HG02610 (cell line): ENCODE measurements around the gene KRTAP27-1.
A peak's percentile ranks its signal among the peaks of the same experiment; 100 is the strongest.

Experiments
- ATAC-seq: cut with Tn5 transposase; IDR thresholded peaks from one replicate; pipeline ENCODE4 v1.9.1; 2021; ENCODE audit warnings: mild to moderate bottlenecking, moderate library complexity; ENCODE audit not compliant: unreplicated experiment

Gene KRTAP27-1, protein sequence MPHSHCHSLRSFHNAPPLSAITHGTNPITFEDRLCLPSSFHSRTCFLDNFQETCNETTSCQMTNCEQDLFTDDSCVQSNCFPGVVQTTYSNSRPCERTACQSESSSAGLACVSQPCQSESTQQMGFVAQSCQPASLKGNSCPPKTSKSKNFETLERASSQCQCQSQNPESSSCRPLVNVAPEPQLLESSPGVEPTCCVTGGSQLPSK

DNA sequence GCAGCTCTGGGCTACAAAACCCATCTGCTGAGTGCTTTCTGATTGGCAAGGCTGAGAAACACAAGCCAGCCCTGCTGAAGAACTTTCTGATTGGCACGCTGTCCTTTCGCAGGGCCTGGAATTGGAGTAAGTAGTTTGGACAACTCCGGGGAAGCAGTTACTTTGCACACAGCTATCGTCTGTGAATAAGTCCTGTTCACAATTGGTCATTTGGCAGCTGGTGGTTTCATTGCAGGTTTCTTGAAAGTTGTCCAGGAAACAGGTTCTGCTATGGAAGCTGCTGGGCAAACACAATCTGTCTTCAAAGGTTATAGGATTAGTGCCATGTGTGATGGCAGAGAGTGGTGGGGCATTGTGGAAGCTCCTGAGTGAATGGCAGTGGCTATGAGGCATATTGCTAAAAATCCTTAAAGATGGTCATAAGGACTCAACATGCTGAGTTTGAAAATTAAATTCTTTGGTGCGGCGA lies at the start of gene KRTAP27-1:
TSS of gene KRTAP27-1 (minus strand) at position 419 of the 469 bp plus-strand sequence. CDS start at position 393, 26 bp downstream.
- no peak for ATAC-seq

DNA sequence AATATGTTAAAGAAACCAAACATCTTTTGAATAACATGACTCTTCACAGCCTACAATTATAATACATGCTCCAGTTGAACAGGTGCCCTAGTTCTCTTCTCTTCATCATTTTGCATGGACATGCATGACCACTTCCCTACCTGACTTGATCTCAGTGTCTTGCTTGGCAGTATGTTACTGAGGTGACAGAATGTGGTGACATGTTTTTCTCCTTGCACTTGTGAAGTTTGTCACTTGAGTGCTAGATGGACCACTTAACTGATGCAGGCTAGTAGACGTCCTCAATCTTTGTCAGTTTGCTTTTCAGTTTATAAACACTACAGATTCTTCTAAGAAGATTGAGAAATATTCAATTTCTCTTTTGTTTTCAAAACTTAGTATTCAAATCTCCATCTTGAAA lies 44.7 kb upstream of the KRTAP27-1 start:
- ATAC-seq = no peak

DNA sequence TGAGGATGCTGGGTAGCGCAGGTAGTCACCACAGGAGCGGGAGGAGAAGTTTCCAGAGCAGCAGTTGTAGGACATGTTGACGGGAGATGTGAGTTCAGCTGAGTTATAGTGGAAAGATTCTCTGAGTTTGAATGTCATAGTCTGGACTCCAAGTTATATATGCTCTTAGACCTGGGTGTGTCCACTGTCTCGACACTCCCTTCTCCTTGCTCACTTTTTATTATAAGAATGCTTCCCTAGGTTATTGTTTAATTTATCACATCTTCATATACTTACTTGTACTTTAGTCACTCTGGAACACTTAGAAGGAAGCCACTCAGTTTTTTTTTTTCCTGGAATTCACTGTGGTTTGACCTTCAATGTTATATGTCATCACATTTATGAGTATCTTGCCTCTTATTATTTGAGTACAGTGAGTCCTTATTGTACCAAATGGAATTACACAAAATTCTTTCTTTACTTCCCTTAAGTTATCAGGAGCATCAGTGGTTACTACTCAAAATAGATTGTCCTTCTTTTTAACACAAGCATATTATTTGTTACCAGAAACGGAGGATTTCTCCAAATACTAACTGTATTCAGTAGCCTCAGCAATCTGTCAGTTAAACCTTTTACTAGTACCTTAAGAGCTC lies 34.8 kb upstream of the KRTAP27-1 start, which contains the start of gene KRTAP13-2:
TSS of gene KRTAP13-2 (minus strand) at position 133 of the 632 bp plus-strand sequence. CDS start at position 75, 58 bp downstream.
- ATAC-seq = no peak

DNA sequence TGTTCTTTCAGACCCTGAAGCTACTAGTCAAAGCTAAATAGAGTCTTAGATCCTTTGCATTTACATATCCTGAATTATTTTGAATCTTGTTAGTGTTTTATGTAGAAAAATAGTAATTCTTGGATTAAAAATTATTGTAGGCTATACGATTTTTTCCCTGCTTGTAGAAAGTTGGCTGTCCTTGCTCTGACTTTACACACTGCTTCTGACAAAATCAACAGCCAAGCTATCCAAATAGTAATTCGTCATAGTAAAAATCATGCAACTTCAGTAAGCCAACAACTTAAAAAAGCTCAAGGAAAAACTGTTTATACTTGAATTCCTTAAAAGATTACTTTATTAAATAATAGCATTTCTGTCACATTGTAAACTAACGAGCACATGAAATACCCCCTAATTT lies 18.4 kb upstream of the KRTAP27-1 start:
- no peak for ATAC-seq

DNA sequence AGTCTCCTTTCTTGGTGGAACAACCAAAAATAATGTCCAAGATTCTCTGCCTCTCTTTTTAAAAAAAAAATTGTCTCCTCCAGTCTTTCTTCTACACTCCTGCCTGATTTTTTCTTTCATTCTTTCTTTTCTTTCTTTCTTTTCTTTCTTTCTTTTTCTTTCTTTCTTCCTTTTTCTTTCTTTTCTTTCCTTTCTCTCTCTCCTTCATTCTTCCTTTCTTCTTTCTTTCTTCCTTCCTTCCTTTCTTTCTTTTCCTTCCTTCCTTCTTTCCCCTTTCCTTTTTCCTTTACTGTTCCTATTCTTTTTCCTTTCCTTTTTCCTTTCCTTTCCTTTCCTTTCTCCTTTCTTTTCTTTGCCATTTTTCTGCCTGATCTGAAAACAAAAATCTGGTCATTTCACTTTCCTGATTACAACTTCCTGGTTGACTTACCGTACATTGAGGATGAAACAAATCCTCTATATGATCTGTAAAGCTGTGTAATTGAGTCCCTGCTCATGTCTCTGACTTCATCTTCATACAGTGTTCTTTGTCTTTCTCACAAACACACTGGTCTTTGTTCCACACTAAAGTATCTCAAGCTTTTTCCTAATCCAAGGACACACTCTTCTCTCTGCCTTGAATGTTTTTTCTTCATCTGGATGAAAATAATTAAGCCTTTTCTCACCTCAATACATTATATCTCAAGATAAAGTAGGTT lies 17.0 kb upstream of the KRTAP27-1 start:
- no peak for ATAC-seq

DNA sequence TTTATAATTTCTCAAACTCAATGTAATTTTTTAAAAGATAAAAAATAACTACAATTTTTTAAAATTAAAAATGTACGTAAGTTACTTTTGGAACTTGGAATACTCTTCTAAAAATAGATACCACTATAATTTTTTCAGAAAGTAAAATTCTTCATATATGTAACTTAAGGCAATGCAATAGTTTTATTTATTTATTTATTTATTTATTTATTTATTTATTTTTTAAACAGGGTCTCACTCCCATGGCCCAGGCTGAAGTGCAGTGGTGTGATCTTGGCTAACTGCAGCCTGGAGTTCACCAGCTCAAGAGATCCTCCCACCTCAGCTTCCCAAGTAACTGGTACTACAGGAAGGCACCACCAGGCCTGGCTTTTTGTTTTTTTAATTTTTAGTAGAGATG lies 14.0 kb upstream of the KRTAP27-1 start:
- ATAC-seq = no peak

DNA sequence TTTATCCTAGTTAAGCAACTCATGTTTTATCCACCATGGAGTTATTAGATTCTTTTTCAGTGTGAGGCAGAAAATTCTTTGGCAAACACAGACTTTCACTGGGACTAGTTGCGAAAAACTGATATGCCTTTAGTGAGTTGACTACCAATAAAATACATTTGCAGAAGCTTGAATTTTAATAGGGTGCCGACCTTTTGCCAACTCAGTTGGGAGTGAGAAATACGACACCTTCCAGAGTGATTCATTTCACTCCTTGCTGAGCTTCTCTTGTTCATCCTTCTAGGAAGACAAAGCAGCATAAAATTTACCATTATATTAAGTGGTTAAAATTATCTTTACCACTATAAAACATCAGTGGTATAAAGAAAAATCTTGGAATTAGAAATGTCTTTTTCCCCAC lies 12.1 kb upstream of the KRTAP27-1 start:
- ATAC-seq = no peak

DNA sequence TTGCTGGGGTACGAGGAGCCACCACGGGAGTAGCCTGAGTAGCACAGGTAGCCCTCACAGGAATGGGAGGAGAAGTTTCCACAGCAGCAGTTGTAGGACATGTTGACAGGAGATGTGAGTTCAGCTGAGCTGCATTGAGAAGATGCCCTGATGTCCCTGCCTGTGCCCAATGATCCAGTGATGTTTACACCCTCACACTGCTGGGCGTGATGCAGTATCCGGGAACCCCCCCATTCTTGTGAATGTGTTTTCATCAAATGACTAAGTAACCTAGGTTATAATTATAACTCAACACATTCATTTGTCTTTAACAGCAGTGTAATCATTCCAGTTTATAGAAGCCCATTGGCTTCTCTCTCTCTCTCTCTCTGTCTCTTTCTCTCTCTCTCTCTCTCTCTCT lies 11.0 kb upstream of the KRTAP27-1 start, which contains the start of gene KRTAP23-1:
TSS of gene KRTAP23-1 (minus strand) at position 101 of the 400 bp plus-strand sequence. CDS start at position 101, 0 bp downstream.
- ATAC-seq = no peak

DNA sequence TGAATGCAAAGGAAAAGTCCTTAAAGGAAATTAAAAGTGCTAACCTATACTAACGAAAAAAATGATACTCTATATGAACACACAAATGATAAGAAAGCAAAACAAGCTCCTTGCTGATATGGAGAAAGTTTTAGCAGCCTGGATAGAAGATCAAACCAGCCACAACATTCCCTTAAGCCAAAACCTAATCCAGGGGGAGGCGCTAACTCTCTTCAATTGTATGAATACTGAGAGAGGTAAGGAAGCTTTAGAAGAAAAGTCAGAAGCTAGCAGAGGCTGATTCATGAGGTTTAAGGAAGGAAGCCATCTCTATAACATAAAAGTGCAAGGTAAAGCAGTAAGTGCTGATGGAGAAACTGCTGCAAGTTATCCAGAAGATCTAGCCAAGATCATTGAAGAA lies 7.5 kb upstream of the KRTAP27-1 start:
- ATAC-seq = no peak

DNA sequence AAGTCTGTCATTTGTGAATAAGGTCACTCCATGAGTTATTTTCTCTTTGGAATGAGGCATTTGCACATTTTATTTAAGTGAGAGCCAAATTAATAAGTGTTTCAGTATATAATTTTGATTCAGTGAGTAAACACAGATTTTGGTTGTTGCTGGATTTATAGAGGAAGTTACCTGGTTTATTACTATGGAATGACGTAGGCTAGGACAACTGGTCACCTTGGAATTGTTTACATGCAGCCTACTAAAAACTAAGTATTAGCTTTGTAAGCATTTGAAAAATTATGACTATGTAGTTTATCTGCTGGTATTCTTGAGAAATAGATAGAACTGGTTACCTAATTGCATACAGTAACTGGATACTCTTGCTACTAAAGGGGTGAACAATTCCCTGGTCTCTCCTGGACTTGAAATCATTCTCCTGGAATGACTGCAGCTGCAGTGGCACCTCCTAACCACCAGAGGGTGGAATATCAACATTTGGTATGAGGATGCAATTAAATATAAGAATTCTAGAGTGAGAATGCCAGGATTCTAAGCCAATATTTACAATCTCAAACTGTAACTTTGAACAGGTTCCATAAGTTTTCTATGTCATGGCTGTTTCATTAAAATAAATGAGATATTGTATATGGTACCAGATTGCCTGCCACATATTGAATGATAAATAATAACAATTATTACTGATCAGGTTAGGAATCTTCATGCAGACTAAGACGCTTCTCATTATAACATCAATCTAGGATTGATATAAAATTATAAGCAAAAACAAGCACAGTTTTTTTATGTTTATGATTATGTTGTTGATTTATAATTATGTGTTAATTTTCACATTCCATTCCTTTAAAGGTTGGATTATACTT lies 3.5 kb upstream of the KRTAP27-1 start:
- peak; percentile 43 for ATAC-seq

DNA sequence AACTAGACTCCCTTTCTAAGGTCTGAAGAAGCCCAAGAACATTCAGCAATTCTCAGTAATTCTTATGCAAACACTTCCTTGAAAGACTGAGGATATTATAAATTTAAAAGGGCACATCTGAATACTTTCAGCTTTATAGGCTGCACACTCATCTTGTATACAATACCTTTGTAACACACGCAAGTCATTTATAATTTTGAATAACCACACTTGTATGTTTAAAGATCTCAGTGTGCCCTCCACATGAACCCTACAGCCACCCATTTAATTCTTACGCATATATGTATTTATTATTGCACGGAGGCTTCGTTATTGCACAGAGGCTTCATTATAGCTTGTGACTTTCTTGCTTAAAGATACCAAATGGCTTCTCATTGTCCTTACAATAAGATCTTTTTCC lies 1.2 kb upstream of the KRTAP27-1 start:
- ATAC-seq = no peak

DNA sequence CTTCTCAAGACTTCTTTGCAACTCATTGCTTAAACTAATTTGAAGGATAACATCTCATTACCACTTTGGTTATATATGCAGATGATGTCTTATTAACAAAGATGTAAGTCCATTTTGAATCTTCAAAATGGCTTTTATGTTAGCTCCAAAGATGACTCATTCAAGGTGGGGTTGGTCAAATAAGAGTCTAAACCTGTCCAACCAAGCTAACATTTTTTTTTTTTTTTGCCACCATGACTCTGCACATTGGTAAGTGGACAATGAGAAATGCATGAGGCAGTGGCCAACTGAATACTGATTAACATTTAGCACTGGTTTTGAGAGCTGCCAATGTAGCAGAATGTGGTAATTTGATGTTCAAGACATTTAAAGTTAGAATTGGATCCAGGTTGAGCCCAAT lies 278 bp upstream of the KRTAP27-1 start:
- ATAC-seq = no peak

DNA sequence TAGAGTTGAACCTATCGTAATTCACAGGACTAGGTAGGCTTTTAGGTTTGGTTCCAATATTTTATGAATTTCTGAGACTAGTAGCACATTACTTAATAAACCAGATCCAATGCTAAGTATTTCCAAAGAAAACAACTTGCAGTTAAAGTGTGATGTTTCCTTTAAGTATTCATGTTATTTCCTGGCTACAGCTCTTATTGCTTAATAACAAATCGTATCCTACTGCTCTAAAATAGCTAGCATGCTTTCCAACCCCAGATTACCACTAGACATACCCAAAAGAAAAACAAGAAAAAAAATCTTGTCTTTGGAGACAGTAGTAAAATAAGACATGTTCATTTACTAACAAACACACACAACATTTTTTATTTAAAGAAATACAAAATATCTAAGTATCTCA lies 898 bp downstream of the KRTAP27-1 start:
- ATAC-seq = no peak

DNA sequence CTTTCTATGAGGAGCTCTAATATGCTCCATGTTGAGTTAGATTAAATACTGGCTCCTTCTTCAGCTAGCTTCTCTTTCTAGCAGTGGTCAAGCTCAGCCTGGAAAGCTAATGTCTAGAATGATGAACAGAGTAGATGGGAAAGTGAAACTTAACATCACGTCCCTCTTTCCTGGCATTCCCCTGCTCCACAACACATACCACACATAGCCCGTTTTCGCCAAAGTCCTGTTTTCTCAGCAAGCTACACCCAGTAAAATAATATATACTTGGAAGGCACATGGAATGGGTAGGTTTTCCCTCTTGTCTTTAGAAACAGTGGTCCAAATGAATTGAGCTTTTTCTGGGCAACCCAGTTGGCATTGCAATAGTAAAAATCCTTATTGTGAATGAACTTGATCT lies 3.8 kb downstream of the KRTAP27-1 start:
- no peak for ATAC-seq

DNA sequence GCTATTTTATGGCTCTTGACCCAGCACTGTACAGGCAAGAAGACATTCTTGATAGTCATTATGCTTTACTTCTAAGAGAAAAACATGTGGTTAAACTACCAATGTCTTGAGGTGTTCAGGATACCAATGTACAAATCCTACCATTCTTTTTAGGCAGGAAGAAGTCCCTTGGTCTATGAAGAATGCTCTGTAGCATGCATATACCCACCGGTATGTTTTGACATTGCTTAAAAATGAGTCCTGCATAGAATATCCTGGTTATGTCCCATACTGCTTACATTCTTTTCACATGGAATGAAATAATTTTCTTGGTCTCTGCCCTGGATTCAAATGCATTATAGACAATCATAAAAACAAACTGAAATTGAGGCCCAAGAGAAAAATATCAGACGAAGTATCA lies 4.8 kb downstream of the KRTAP27-1 start:
- ATAC-seq = no peak

DNA sequence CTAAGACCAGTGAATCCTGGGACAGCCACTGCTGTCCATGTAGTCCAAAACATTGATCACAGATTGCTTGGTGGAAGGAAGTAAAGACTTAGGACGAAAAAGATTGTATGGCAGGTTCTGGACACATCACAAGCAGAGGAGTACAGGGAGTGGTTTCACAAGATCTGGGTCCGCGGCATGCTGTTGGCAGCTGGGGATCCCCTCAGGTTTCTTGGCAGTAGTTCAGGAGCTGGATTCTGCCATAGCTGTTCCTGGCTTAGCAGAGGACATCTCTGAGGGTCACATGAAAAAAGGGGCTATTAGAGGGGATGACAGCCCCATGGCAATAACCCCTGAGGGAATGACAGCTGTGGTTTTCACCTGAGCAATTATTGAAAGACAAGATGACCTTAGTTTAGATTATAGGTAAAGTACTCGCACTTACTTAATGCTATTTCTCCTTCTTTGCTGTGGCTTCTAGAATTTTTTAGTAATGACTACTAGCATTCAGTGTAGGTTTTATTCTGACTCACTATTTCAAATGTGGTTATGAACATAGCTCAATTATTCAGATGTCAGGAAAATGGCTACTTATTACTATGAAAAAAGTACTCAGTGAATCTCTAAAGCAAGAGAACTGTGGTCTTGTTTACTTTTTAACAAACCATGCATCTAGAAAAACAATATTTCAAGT lies 8.2 kb downstream of the KRTAP27-1 start:
- ATAC-seq = no peak

DNA sequence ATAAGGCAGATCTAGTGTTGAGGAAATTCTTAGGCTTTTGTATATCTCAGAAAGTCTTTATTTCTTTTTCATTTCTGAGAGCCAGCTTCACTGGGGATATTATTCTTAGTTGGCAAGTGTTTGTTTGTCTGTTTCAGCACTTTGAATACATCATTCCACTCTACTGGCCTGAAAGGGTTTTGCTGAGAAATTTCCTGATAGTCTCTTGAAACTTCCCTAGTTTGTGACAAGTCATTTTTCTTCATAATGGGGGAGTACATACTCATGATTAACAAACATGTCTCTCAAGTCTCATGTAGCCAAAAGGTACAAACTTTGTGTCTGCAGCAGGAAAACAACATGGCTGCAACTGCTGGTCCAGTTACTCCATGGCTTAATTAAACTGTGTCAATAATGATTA lies 11.1 kb downstream of the KRTAP27-1 start:
- ATAC-seq = no peak

DNA sequence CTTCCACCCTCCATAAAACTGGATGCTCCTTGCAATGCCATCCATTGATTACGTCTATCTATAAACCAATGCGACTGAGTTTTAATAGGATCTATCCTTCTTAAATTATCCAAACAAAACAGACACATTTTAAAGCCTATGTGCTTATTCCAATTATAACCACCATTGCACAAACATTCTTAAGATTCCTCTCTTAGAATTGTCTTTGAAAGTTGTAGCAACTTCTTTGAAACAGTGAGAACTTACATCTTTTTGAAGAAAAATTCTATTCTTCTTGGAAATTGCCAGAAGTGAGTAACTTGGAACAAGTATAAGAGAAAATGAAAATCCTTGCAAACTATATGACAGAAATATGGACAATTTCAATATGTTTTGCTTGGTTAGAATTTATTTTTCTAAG lies 17.3 kb downstream of the KRTAP27-1 start, which contains the start of gene KRTAP26-1:
TSS of gene KRTAP26-1 (minus strand) at position 101 of the 400 bp plus-strand sequence. CDS start 280 bp downstream, outside the sequence.
- no peak for ATAC-seq

DNA sequence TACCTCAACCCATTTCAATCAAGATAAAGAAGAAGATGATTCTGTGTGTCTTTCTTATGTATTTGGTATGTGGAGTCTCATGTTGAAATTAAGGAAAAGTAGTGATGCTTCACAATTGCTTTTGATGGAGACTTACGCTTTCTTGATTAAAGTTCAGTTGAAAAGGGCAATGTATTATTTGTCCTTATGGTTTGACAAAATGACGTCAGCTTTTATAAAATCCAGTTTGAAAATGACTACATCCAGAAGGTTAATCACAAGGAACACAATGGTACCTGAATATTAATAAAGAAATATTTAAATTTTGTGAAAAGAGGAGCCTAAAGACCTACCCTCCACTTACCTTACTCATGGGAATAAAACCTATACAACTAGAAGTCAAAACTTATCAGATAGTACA lies 21.8 kb downstream of the KRTAP27-1 start:
- no peak for ATAC-seq

DNA sequence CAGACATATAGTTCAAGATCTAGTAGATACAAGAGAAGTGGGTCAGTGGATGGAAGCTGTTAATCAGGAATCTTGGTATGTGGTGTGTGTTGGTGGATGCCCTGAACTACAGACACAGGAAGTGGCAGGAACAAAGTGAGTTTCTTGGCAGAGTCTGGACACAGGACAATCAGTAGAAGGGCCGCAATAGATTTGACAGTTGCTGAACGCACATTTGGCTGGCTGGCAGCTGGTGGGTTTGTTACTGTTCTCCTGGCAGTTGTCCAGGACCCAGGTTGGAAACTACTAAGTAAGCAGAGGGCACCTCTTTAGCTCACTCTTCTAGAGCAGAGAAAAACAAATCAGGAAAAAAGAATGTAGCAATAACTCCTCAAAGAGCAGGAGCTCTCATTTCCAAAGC lies 30.6 kb downstream of the KRTAP27-1 start:
- no peak for ATAC-seq
